Measurements from ENCODE around the gene TWF2.

Gene TWF2

GRCh38 chr3:52191663-52192062 lies 47.3 kb downstream of the TWF2 start:
- no peak overlapping the region for H3K9ac ChIP-seq (ENCODE audit: low read length)
- no peaks in the 10 kb centered on the region for H3K79me2 ChIP-seq (ENCODE audit: insufficient read depth, low read length)
- TF ChIP-seq EZH2 (IDR thresholded peaks at IDR 0.05; ENCODE audit: borderline replicate concordance, low read length) (no peak), CTCF (IDR thresholded peaks at IDR 0.05; ENCODE audit: low read length) (no peak)
- H3K9me2 ChIP-seq (ENCODE audit: low read depth, low read length), result no peaks in the 10 kb centered on the region
- H3K27ac ChIP-seq (ENCODE audit: low read depth, low read length, poor library complexity, severe bottlenecking), result no peak overlapping the region
- H3K9me3 ChIP-seq (ENCODE audit: low read length), result no peaks in the 10 kb centered on the region
- no peak overlapping the region for H3K4me3 ChIP-seq (ENCODE audit: low read depth, low read length, poor library complexity, severe bottlenecking)
- no peak overlapping the region for H2AFZ ChIP-seq (ENCODE audit: low read length)
- H4K20me1 ChIP-seq (ENCODE audit: insufficient read depth, low read length), result no peaks in the 10 kb centered on the region
- no peaks in the 10 kb centered on the region for H3F3A ChIP-seq (ENCODE audit: insufficient read depth, low read length)
- H3K4me1 ChIP-seq (ENCODE audit: insufficient read depth, low read length, severe bottlenecking), result no peaks in the 10 kb centered on the region
- no peaks in the 10 kb centered on the region for H3K36me3 ChIP-seq (ENCODE audit: insufficient read depth, low read length)
- no peak overlapping the region for H3K4me2 ChIP-seq (ENCODE audit: low read length)
- H3K27me3 ChIP-seq (ENCODE audit: insufficient read depth, low read length), result no peaks in the 10 kb centered on the region

DNA sequence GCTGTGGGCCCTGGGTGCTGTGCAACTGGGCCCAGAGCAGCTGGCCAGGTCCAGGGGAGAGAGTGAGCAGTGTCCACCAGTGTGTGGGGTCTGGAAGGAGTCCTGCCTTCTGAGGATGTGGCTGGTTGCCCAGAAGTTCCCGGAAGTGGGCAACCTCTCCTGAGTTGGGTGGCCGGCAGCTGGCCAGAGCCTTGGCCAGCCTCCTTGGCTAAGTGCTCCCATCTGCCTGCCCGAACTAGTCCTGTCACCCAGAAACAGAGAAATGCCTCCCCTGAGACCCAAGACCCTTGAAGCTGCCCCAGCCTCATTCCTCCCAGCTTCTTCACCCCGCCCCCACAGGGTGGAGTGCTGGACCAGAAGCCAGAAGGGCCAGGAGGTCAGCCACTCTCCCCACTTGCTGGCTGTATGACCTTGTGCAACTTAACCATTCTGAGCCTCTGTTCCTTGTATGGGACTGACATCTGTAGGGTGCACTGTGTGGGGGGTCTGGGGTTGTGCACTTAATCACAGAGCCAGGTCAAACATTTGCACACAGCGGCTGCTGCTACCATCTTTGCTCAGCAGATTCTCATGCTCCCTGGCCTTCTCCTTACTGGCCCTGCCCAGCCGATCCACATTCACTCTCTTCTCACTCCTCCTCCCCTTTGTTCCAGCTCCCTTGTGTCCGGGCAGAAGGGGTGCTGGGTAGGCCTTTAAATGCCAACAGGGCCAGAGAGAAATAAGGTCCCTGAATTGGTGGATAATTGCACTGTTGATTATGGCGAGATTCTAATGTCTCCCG lies 48.5 kb downstream of the TWF2 start:
- H3K9me3 ChIP-seq (ENCODE audit: low read length), result no peaks in the 10 kb centered on the region
- H2AFZ ChIP-seq (ENCODE audit: low read length), result no peak overlapping the region
- no peak overlapping the region for H3K27ac ChIP-seq (ENCODE audit: low read depth, low read length, poor library complexity, severe bottlenecking)
- H3K9me2 ChIP-seq (ENCODE audit: low read depth, low read length), result no peaks in the 10 kb centered on the region
- no peaks in the 10 kb centered on the region for H4K20me1 ChIP-seq (ENCODE audit: insufficient read depth, low read length)
- TF ChIP-seq EZH2 (IDR thresholded peaks at IDR 0.05; ENCODE audit: borderline replicate concordance, low read length) (no peak), CTCF (IDR thresholded peaks at IDR 0.05; ENCODE audit: low read length) (no peak)
- no peaks in the 10 kb centered on the region for H3K79me2 ChIP-seq (ENCODE audit: insufficient read depth, low read length)
- no peaks in the 10 kb centered on the region for H3K4me1 ChIP-seq (ENCODE audit: insufficient read depth, low read length, severe bottlenecking)
- H3K27me3 ChIP-seq (ENCODE audit: insufficient read depth, low read length), result no peaks in the 10 kb centered on the region
- no peak overlapping the region for H3K4me3 ChIP-seq (ENCODE audit: low read depth, low read length, poor library complexity, severe bottlenecking)
- no peak overlapping the region for H3K4me2 ChIP-seq (ENCODE audit: low read length)
- no peak overlapping the region for H3K9ac ChIP-seq (ENCODE audit: low read length)
- no peaks in the 10 kb centered on the region for H3F3A ChIP-seq (ENCODE audit: insufficient read depth, low read length)
- no peaks in the 10 kb centered on the region for H3K36me3 ChIP-seq (ENCODE audit: insufficient read depth, low read length)

DNA sequence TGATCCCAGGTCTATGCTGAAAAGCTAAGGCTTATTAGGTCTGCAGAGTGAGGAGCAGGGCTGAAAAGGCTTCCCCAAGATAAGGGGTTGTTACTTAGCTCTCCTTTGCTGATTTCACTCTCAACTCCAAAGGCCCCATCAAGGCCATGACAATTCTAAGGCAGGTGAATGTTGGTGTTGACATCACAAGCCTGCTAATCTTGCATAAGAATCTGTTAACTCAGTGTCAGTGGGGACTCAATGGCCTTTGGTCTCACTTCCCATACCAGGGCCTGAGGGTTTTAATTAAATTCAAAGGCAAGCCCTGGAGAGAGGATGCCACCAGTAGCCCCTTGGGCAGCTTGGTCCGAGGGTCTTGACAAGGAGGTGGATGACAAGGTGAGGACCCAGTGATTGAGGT lies 50.4 kb downstream of the TWF2 start:
- Histone ChIP-seq H3K36me3 (ENCODE audit: insufficient read depth, low read length) (no peaks in the 10 kb centered on the region), H3K79me2 (ENCODE audit: insufficient read depth, low read length) (no peaks in the 10 kb centered on the region), H3K9me2 (ENCODE audit: low read depth, low read length) (no peaks in the 10 kb centered on the region), H3K4me1 (ENCODE audit: insufficient read depth, low read length, severe bottlenecking) (no peaks in the 10 kb centered on the region), H3K9ac (ENCODE audit: low read length) (no peak overlapping the region), H3F3A (ENCODE audit: insufficient read depth, low read length) (no peaks in the 10 kb centered on the region), H4K20me1 (ENCODE audit: insufficient read depth, low read length) (no peaks in the 10 kb centered on the region), H3K9me3 (ENCODE audit: low read length) (no peaks in the 10 kb centered on the region), H3K4me3 (ENCODE audit: low read depth, low read length, poor library complexity, severe bottlenecking) (no peak overlapping the region), H3K4me2 (ENCODE audit: low read length) (no peak overlapping the region), H2AFZ (ENCODE audit: low read length) (no peak overlapping the region), H3K27me3 (ENCODE audit: insufficient read depth, low read length) (no peaks in the 10 kb centered on the region), H3K27ac (ENCODE audit: low read depth, low read length, poor library complexity, severe bottlenecking) (no peak overlapping the region)
- no peak for TF ChIP-seq CTCF (IDR thresholded peaks at IDR 0.05; ENCODE audit: low read length)
- TF ChIP-seq EZH2 (IDR thresholded peaks at IDR 0.05; ENCODE audit: borderline replicate concordance, low read length), result no peak

Measured in OCI-LY1 (cell line).